Erythroblast (primary cell): Measurements from ENCODE around the gene ZSCAN26.

Source experiments
- GATA1 ChIP-seq: IDR thresholded peaks from 2 replicates; pipeline ENCODE4 v1.6.1; 2011; ENCODE audit warnings: low read depth, mild to moderate bottlenecking, control low read depth, low read length, moderate library complexity
- POLR2A ChIP-seq: IDR thresholded peaks from 2 replicates; pipeline ENCODE4 v1.6.1; 2011; ENCODE audit warnings: mild to moderate bottlenecking, low read length

DNA sequence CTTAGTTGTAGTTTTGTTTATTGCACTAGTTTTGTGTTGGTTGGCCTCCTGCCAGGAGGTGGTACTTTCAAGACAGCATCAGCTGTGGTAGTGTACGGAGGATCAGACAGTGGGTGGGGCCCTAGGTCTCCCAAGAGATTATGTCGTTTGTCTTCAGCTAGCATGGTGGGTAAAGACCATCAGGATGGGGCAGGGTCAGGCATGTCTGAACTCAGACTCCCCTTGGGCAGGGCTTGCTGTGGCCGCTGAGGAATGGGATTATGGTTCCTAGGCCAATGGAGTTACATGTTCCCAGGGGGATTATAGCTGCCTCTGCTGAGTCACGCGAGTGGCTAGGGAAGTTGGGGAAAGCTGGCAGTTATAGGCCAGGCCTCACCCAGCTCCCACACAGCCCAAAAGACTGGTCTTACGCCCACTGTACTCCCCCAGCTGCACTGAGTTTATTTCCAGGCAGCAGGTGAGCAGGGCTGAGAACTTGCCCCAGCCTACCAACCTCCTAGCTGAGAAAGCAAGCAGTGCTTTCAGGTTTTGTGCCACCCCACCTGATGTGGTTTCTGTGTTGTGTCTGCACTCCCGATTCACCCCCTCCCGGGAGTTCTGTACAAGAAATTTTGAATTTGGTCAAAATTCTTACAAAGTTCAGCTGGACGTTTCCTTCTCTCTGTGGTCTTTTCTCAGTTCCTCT, 44.3 kb downstream of the ZSCAN26 start:
- TF ChIP-seq POLR2A (no peak), GATA1 (no peak)
